Measurements from ENCODE around the gene PXDN. TPM values are rescaled to one million over a fixed set of nuclear protein-coding genes. Genes with fewer than 3 reads are reported as not detected.
A peak's percentile ranks its signal among the peaks of the same experiment; 100 is the strongest.

Gene PXDN
- total RNA-seq, 1 donor from 2014 or later = 36.3 TPM

DNA sequence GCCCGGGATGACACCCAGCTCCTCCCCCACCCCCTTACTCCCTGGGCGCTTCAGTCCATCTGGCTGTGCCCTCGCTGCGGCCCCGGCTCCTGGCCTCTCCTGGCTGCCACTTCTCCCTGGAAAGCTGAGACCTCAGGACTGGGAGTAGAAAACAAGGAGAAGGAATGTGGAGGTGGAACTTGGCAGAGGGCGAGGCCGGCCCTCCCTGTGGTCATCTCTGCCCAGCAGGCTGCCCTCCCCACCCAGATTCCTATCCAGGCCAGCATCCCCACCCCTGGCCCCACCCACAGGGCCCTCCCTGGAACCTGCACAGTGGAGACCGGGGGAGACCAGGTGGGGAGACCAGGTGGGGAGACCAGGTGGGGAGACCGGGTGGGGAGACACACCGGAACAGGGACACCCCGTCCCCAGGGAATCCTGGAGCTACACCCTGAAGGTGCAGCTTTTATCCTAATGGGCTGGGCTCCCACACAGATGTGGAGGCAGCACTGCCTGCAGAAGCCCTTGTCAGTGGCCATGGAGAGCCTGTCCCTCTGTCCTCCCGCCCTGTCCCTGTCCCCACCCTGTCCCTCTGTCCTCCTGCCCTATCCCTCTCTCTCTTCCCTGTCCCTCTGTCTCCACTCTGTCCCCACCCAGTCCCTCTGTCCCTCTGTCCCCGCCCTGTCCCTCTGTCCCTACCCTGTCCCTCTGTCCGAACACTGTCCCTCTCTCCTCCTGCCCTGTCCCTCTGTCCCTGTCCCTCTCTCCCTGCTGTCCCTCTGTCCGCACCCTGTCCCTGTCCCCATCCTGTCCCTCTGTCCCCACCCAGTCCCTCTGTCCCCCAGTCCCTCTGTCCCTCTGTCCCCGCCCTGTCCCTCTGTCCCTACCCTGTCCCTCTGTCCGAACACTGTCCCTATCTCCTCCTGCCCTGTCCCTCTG lies 157.1 kb downstream of the PXDN start:
- TF ChIP-seq, protein P1, sequence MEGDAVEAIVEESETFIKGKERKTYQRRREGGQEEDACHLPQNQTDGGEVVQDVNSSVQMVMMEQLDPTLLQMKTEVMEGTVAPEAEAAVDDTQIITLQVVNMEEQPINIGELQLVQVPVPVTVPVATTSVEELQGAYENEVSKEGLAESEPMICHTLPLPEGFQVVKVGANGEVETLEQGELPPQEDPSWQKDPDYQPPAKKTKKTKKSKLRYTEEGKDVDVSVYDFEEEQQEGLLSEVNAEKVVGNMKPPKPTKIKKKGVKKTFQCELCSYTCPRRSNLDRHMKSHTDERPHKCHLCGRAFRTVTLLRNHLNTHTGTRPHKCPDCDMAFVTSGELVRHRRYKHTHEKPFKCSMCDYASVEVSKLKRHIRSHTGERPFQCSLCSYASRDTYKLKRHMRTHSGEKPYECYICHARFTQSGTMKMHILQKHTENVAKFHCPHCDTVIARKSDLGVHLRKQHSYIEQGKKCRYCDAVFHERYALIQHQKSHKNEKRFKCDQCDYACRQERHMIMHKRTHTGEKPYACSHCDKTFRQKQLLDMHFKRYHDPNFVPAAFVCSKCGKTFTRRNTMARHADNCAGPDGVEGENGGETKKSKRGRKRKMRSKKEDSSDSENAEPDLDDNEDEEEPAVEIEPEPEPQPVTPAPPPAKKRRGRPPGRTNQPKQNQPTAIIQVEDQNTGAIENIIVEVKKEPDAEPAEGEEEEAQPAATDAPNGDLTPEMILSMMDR (IDR thresholded peaks at IDR 0.05) = no peak
- Histone ChIP-seq H3K9me3 (no peaks in the 10 kb centered on the region), H3K27ac (no peak overlapping the region), H3K4me3 (no peak overlapping the region), H3K36me3 (no peaks in the 10 kb centered on the region), H3K4me1 (peaks cover 21% of the 10 kb centered on the region), H3K27me3 (ENCODE audit: low read depth) (no peaks in the 10 kb centered on the region)
- intact Hi-C loops (cut with DNase I) = no loop called here
- ATAC-seq (peak; percentile 76 to 80), DNase-seq (peak; percentile 69)

DNA sequence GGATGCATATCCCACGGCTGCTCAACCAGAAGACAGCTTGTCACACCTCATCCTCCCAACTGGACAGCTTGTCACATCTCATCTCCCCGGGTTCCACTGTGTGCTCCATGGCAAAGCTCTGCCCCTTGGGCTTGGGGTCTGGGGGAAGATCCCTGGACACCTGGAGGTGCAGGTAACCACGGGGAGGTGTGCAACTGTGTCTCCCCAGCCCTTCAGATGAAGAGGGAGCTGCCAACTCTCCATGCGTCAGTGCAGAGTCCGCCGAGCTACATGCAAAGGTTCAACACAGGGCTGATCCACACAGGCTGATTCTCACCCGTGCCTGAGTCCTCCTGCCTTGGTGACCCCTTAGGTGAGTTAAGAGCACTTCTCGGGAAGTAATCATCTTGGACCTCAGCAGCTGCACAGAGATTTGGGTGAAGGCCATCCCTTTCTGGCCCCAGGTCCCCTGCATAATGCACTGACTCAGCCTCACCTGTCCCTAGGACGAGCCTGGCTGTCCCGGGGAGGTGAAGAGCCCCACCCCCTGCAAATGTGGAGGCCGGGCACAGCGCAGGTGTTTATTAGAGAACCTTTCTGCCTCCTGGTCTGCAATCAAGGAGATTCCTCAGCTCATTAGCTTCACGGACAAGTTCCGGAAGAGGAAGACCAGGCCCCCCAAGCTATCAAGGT lies 157.9 kb downstream of the PXDN start:
- Histone ChIP-seq H3K27ac (no peak overlapping the region), H3K36me3 (no peaks in the 10 kb centered on the region), H3K9me3 (no peaks in the 10 kb centered on the region), H3K4me3 (no peak overlapping the region), H3K27me3 (ENCODE audit: low read depth) (no peaks in the 10 kb centered on the region), H3K4me1 (peaks cover 13% of the 10 kb centered on the region)
- ATAC-seq (peak in 1 of 2 donors; percentile 29), DNase-seq (peak; percentile 20)
- TF ChIP-seq, protein P1 (IDR thresholded peaks at IDR 0.05) = no peak
- intact Hi-C loops (cut with DNase I) = no loop called here

DNA sequence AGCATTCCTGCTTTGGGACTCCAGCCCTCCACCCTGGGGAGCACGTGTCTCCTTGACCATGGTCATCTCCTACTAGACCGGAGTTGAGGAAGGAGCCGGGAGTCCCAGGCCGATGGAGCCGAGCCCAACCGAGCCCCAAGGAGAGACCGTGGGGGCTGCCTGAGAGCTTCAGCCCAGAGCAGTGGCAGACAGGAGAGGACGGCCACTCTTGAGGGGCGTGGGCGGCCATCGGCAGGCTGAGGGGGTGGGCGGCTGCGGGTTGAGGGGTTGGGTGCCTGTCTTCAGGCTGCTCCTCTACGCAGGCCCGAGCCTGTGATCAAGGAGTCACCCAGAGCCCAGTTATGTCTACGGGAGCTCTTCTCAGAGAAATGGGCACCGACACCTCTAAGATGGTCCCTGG lies 158.7 kb downstream of the PXDN start:
- no peak for ATAC-seq
- no peak overlapping the region for H3K27ac ChIP-seq
- H3K27me3 ChIP-seq (ENCODE audit: low read depth) = no peaks in the 10 kb centered on the region
- DNase-seq = peak; percentile 37
- TF ChIP-seq, protein P1 (IDR thresholded peaks at IDR 0.05) = no peak
- H3K4me3 ChIP-seq = no peak overlapping the region
- no peaks in the 10 kb centered on the region for H3K9me3 ChIP-seq
- peaks cover 7% of the 10 kb centered on the region for H3K4me1 ChIP-seq
- intact Hi-C loops (cut with DNase I) = no loop called here
- no peaks in the 10 kb centered on the region for H3K36me3 ChIP-seq

DNA sequence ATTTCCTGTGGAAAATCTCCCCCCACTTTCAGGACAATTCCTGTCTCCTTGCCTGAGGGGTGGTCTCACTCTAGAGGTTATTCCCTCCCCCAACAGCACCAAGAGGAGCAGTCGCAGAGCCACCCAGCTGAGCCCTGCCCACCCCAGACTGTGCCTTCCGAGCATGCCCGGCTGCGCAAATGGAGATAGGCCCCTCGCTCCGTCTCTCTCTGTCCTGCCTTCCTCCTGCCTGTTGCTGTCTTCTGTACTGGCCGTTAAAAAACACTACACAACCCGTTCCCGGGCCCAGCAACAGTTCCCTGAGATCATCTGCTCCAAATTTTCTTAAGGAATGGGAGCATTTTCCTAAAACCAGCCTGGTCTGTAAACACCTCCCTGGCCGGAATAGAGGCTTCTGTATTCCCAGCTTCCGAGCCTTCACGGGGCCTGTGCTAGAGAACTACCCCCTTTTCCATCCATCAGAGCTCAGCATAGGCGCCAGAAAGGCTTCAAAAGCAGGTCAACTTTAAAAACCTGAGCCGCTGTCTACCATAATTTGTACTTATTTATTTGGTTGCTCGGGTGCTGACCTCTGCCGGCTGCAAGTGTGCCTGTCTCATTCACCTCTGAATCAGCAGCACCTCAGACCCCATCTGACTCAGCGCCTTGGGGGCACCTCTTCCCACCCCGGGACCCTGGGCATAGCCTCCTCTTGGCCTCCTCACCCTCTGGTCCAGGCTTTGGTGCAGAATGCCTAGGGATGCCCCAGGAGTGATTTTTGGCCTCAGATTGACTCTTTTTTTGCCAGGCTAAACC lies 159.4 kb downstream of the PXDN start:
- no peaks in the 10 kb centered on the region for H3K27me3 ChIP-seq (ENCODE audit: low read depth)

More for the DNA sequence above, 159.4 kb downstream of the PXDN start:
- Histone ChIP-seq H3K36me3 (no peaks in the 10 kb centered on the region), H3K4me1 (peaks cover 7% of the 10 kb centered on the region), H3K27ac (no peak overlapping the region), H3K9me3 (no peaks in the 10 kb centered on the region), H3K4me3 (no peak overlapping the region)
- TF ChIP-seq, protein P1 (IDR thresholded peaks at IDR 0.05) = no peak
- DNase-seq (peak; percentile 26), ATAC-seq (no peak)
- intact Hi-C loops (cut with DNase I) = no loop called here

All from lower lobe of right lung (tissue), 2 donors.